Central memory CD8-positive, alpha-beta T cell (primary cell): Measurements from ENCODE around the gene ZNF580.

Source experiments
- ATAC-seq: fragments of 150-1000 bp; cut with Tn5 transposase; replicated peaks from 2 replicates; pipeline ENCODE4 v1.10.0; 2022; ENCODE audit warnings: mild to moderate bottlenecking, moderate FRiP score, moderate number of reproducible peaks; ENCODE audit not compliant: poor library complexity, severe bottlenecking; ENCODE audit errors: extremely low read depth
- DNase-seq, 2 donors: peaks; one replicate each; pipeline ENCODE4 v3.0.0; 2021; ENCODE audit warnings: low spot score in 2 of 2
- H3K27ac Mint-ChIP-seq: one replicate; pipeline ENCODE4 v1.8.0; 2022; ENCODE audit warnings: low read depth, mild to moderate bottlenecking, moderate library complexity, mixed read lengths
- H3K27me3 Mint-ChIP-seq: one replicate; pipeline ENCODE4 v1.8.0; 2022; ENCODE audit warnings: mixed read lengths
- H3K36me3 Mint-ChIP-seq: one replicate; pipeline ENCODE4 v1.8.0; 2022; ENCODE audit warnings: mild to moderate bottlenecking, moderate library complexity, mixed read lengths; ENCODE audit not compliant: insufficient read depth
- H3K4me1 Mint-ChIP-seq: one replicate; pipeline ENCODE4 v1.8.0; 2022; ENCODE audit warnings: mixed read lengths
- H3K4me3 Mint-ChIP-seq: one replicate; pipeline ENCODE4 v1.8.0; 2022; ENCODE audit warnings: mild to moderate bottlenecking, moderate library complexity, mixed read lengths
- H3K9me3 Mint-ChIP-seq: one replicate; pipeline ENCODE4 v1.8.0; 2022; ENCODE audit warnings: mixed read lengths

Gene ZNF580

DNA sequence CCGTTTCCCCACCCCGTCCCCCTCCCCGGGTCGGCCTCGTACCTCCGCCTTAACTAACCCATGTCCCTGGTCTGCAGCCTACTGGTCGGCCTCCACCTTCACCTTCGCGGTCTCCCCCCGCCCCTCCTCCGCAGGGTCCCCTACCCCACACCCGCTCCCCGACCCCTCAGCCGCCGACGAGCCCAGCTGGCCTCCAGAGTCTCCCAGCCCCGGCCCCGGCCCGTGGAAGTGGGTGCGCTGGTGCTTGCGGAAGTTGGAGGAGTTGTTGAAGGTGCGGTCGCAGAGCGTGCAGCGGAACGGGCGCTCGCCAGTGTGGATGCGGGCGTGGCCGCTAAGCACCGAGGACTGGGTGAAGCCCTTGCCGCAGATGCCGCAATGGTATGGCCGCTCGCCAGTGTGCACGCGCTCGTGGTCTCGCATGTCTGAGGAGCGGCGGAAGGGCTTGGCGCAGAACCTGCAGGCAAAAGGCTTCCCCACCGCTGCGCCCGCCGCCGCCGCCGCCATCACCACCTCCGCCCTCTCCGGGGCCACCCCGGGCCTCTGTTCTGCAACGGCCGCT is 19.1 kb upstream of the ZNF580 start:
- peaks cover 36% of the 10 kb centered on the region for H3K4me1 Mint-ChIP-seq
- no peak overlapping the region for H3K27ac Mint-ChIP-seq
- DNase-seq, result no peak
- no peak for ATAC-seq
- no peak overlapping the region for H3K4me3 Mint-ChIP-seq
- H3K9me3 Mint-ChIP-seq, result no peaks in the 10 kb centered on the region
- H3K36me3 Mint-ChIP-seq, result peaks cover 20% of the 10 kb centered on the region
- no peaks in the 10 kb centered on the region for H3K27me3 Mint-ChIP-seq

- H3K27me3 Mint-ChIP-seq, result no peaks in the 10 kb centered on the region
- H3K36me3 Mint-ChIP-seq, result peaks cover 18% of the 10 kb centered on the region
- no peaks in the 10 kb centered on the region for H3K9me3 Mint-ChIP-seq
- H3K4me3 Mint-ChIP-seq, result no peak overlapping the region
- H3K4me1 Mint-ChIP-seq, result peaks cover 40% of the 10 kb centered on the region
- no peak for ATAC-seq
- H3K27ac Mint-ChIP-seq, result no peak overlapping the region
- DNase-seq, result no peak
Observed at GRCh38 chr19:55622242-55622969, 18.4 kb upstream of the ZNF580 start.

GRCh38 chr19:55623130-55623529 is 17.7 kb upstream of the ZNF580 start:
- Mint-ChIP-seq H3K36me3 (peaks cover 17% of the 10 kb centered on the region), H3K9me3 (no peaks in the 10 kb centered on the region), H3K27me3 (no peaks in the 10 kb centered on the region), H3K4me3 (no peak overlapping the region), H3K27ac (peak overlapping the region; percentile 93), H3K4me1 (peaks cover 40% of the 10 kb centered on the region)
- DNase-seq (no peak), ATAC-seq (no peak)

GRCh38 chr19:55623561-55623960 is 17.2 kb upstream of the ZNF580 start:
- peak overlapping the region; percentile 79 for H3K4me3 Mint-ChIP-seq
- no peak for ATAC-seq
- no peak for DNase-seq

DNA sequence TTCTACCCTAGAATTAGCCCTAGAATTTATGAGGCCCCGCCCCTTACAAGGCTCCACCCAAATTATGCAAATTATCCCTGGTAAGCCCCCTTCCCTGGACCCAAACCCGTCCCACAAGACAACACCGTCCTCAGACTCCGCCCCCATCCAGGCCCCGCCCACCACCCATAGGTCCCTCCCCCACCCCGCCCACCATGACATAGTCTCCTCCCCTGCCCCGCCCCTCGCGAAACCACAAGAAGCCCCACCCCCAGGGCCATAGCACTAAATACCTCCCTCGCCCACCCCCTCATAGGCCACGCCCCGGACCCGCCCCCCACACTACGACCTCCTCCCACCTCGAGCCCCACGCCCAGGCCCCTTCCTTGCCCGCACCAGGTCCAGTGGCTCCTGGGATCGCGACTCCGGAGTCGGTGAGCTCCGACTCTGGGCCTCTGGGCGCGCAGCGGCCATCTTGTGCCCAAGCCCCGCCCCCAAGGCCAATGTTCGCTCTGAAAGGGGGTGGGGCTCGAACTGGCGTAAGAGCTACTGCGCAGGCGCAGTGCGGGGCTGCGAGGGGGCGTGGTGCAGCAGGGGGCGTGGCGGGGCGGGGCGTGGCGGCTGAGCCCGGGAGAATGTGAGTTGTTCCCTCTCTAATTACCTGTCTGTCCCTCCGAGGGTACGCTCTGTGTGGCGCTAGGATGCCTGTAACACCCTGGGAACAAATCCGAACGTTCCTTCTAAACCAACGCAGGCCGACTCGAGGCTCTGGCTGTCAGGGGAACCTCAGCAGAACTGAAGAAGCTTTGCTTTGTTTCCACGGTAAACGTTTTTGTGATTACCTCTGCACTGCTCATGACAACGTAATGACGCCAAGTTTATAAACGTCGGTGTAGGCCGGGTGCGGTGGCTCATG is 16.4 kb upstream of the ZNF580 start, which contains the start of gene ZNF784:
TSS of gene ZNF784 (minus strand) at position 458 of the 895 bp plus-strand sequence. CDS start at position 453, 5 bp downstream.
- DNase-seq (peak; percentile 88 to 90), ATAC-seq (peak; percentile 66)
- Mint-ChIP-seq H3K27ac (peak within 1 kb of the TSS; percentile 93), H3K9me3 (no peaks in the 10 kb centered on the region), H3K27me3 (no peaks in the 10 kb centered on the region), H3K4me1 (peaks cover 40% of the 10 kb centered on the region), H3K36me3 (peaks cover 17% of the 10 kb centered on the region), H3K4me3 (peak within 1 kb of the TSS; percentile 79)

More at GRCh38 chr19:55623561-55623960, 17.2 kb upstream of the ZNF580 start:
- peaks cover 40% of the 10 kb centered on the region for H3K4me1 Mint-ChIP-seq
- peak overlapping the region; percentile 93 for H3K27ac Mint-ChIP-seq
- H3K27me3 Mint-ChIP-seq, result no peaks in the 10 kb centered on the region
- H3K36me3 Mint-ChIP-seq, result peaks cover 17% of the 10 kb centered on the region
- H3K9me3 Mint-ChIP-seq, result no peaks in the 10 kb centered on the region

DNA sequence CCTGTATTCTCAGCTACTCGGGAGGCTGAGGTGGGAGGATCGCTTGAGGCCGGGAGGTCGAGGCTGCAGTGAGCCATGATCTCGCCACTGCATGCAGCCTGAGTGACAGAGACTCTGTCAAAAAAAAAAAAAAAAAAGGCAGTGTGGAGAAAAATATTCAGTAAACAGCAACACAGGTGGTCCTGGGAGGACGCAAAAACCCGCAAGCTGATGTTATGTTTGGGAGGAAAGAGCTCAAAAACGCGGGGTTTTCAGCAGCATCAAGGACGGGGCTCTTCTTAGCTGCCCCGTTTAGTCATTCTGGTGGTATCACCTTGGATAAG is 15.8 kb upstream of the ZNF580 start:
- Mint-ChIP-seq H3K27ac (peak overlapping the region; percentile 93), H3K27me3 (no peaks in the 10 kb centered on the region), H3K9me3 (no peaks in the 10 kb centered on the region), H3K36me3 (peaks cover 17% of the 10 kb centered on the region), H3K4me1 (peaks cover 40% of the 10 kb centered on the region), H3K4me3 (peak overlapping the region; percentile 79)
- ATAC-seq, result no peak
- no peak for DNase-seq

- ATAC-seq, result peak; percentile 65
- DNase-seq, result peak in 1 of 2 donors; percentile 58
Observed at GRCh38 chr19:55626350-55626749, 14.5 kb upstream of the ZNF580 start.

GRCh38 chr19:55632463-55632834 is 8.4 kb upstream of the ZNF580 start:
- no peak overlapping the region for H3K27ac Mint-ChIP-seq

More at GRCh38 chr19:55626350-55626749, 14.5 kb upstream of the ZNF580 start:
- H3K27ac Mint-ChIP-seq, result peak overlapping the region; percentile 74
- peaks cover 15% of the 10 kb centered on the region for H3K36me3 Mint-ChIP-seq
- H3K27me3 Mint-ChIP-seq, result no peaks in the 10 kb centered on the region
- H3K4me1 Mint-ChIP-seq, result peaks cover 34% of the 10 kb centered on the region
- H3K4me3 Mint-ChIP-seq, result peak overlapping the region; percentile 54
- H3K9me3 Mint-ChIP-seq, result no peaks in the 10 kb centered on the region

DNA sequence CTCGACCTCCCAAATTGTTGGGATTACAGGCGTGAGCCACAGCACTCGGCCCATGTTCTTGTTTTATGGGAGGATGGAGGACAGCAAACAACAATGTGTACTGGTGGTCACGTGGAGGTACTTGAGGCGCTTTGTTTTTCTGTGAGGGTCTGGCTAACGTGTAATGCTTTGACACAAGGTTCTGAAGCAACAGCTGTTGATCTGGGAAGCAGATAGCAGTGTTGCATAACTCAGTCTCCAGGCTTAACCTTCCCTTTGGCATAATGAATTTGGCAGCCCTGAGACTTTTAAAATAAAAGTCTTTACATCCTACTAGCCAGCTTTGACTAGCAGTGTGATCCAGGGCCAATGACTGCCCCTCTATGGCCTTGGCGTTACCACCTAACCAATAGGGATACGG is 6.9 kb upstream of the ZNF580 start:
- DNase-seq (no peak), ATAC-seq (no peak)
- H3K27ac Mint-ChIP-seq, result peak overlapping the region; percentile 100
- peaks cover 33% of the 10 kb centered on the region for H3K36me3 Mint-ChIP-seq
- no peaks in the 10 kb centered on the region for H3K9me3 Mint-ChIP-seq
- peaks cover 54% of the 10 kb centered on the region for H3K4me1 Mint-ChIP-seq
- no peaks in the 10 kb centered on the region for H3K27me3 Mint-ChIP-seq
- H3K4me3 Mint-ChIP-seq, result no peak overlapping the region

More at GRCh38 chr19:55632463-55632834, 8.4 kb upstream of the ZNF580 start:
- ATAC-seq, result peak; percentile 63
- peak; percentile 86 for DNase-seq
- no peaks in the 10 kb centered on the region for H3K27me3 Mint-ChIP-seq
- H3K9me3 Mint-ChIP-seq, result no peaks in the 10 kb centered on the region
- peaks cover 43% of the 10 kb centered on the region for H3K4me1 Mint-ChIP-seq
- no peak overlapping the region for H3K4me3 Mint-ChIP-seq
- H3K36me3 Mint-ChIP-seq, result peaks cover 31% of the 10 kb centered on the region

DNA sequence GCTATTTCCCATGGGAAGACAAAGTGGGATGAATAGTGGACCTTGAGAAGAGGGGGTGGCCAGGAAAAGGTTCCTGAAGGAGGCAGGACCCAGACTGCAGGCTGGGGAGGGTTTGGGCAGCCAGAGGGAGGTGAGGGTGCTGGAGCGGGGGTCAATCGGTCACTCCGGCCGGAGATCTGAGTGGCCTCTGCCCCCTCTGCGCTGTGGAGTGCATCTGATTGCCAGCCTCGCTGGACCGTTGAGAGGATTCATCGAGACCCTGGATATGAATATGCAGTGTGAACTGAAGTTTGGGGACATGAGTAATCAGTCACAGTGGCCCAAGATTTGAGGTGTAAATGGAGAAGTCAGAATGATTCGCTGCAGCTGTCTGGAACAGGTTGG is 5.5 kb upstream of the ZNF580 start:
- Mint-ChIP-seq H3K27ac (peak overlapping the region; percentile 100), H3K4me3 (peak overlapping the region; percentile 100), H3K36me3 (peaks cover 38% of the 10 kb centered on the region), H3K9me3 (no peaks in the 10 kb centered on the region), H3K27me3 (no peaks in the 10 kb centered on the region), H3K4me1 (peaks cover 61% of the 10 kb centered on the region)
- DNase-seq (no peak), ATAC-seq (no peak)

- Mint-ChIP-seq H3K9me3 (no peaks in the 10 kb centered on the region), H3K36me3 (peaks cover 41% of the 10 kb centered on the region), H3K4me3 (peak overlapping the region; percentile 100), H3K27me3 (no peaks in the 10 kb centered on the region), H3K27ac (peak overlapping the region; percentile 100), H3K4me1 (peaks cover 63% of the 10 kb centered on the region)
- ATAC-seq (no peak), DNase-seq (no peak)
Observed at GRCh38 chr19:55635856-55636440, 4.9 kb upstream of the ZNF580 start.

DNA sequence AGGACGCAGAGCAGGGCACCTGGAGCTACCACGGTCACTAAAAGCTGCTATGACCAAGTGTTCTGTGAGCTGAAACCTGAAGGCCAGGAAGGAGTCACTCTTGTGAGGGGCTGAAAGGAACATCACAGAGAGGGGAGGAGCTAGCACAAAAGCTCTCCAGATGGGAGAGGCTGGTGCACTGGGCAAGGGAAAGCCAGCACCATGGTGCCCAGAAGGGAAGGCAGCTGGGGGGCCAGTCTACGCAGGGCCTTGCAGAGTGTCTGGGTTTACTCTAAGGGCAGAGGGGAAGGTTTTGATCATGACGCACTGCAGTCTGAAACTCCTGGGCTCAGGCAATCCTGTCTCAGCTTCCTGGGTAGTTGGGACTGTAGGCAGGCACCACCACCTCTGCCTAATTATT is 4.1 kb upstream of the ZNF580 start:
- H3K4me3 Mint-ChIP-seq, result peak overlapping the region; percentile 100
- H3K9me3 Mint-ChIP-seq, result no peaks in the 10 kb centered on the region
- no peak for DNase-seq
- peaks cover 65% of the 10 kb centered on the region for H3K4me1 Mint-ChIP-seq
- H3K27ac Mint-ChIP-seq, result peak overlapping the region; percentile 100
- H3K27me3 Mint-ChIP-seq, result no peaks in the 10 kb centered on the region
- no peak for ATAC-seq
- H3K36me3 Mint-ChIP-seq, result peaks cover 42% of the 10 kb centered on the region
